ENCODE results near the gene ACTL10. TPM values are rescaled to one million over a fixed set of nuclear protein-coding genes. Genes with fewer than 3 reads are reported as not detected.
"Not testable (repeated sequence)": the region's sequence is repeated elsewhere in the genome, so short reads cannot be mapped to it uniquely, and the experiment has no call there.

ACTL10 gene
- polyA plus RNA-seq, 2 of the 4 experiments (the other 2 are of a cell fraction), result not detected

GRCh38 chr20:33631910-33632309 lies 34.8 kb upstream of the ACTL10 start:
- FAIRE-seq; H3K27ac ChIP-seq; H3K4me1 ChIP-seq; H3K4me2 ChIP-seq; ATAC-seq; H3K4me3 ChIP-seq; H3K9me3 ChIP-seq; POLR2A ChIA-PET; DNase-seq (ENCODE audit: low read depth in 1 of 2, low spot score in 1 of 2): not testable (repeated sequence)
- 64% methylated on average over 4 of the region's 4 CpGs for WGBS (ENCODE audit: missing lambda C conversion rate)
- CTCF ChIA-PET, result interaction anchor here (1.8 kb wide), 1 partner anchor 174 kb away, joined by 6 read pairs; no protein-coding TSS in a partner anchor

- CTCF ChIA-PET, result interaction anchor here (0.8 kb wide), 1 partner anchor 181 kb away, joined by 4 read pairs; no protein-coding TSS in a partner anchor
- Histone ChIP-seq H3K4me3 (no peak overlapping the region), H3K4me2 (no peak overlapping the region), H3K4me1 (no peaks in the 10 kb centered on the region), H3K9me3 (no peaks in the 10 kb centered on the region), H3K27ac (no peak overlapping the region)
- ATAC-seq (no peak), DNase-seq (ENCODE audit: low read depth in 1 of 2, low spot score in 1 of 2) (no peak), FAIRE-seq (no peak)
- TF ChIP-seq NR3C1 (IDR thresholded peaks at IDR 0.05) (no peak), HOXB13 (CRISPR knock-in tag; IDR thresholded peaks at IDR 0.05; ENCODE audit: low read depth) (no peak), MAFK (IDR thresholded peaks at IDR 0.05; ENCODE audit: partially characterized antibody) (no peak), HEYL (CRISPR knock-in tag; IDR thresholded peaks at IDR 0.05) (no peak), EP300 (IDR thresholded peaks at IDR 0.05) (no peak), USF2 (IDR thresholded peaks at IDR 0.05) (no peak), ELK1 (IDR thresholded peaks at IDR 0.05; ENCODE audit: low read depth, low read length) (no peak), HOXA7 (CRISPR knock-in tag; IDR thresholded peaks at IDR 0.05) (no peak), BHLHE40 (IDR thresholded peaks at IDR 0.05; ENCODE audit: low read depth, low read length) (no peak), POLR2A (IDR thresholded peaks at IDR 0.05; ENCODE audit: low read length) (no peak)
- POLR2A ChIA-PET, result no interaction called here
- 98% methylated on average over 3 of the region's 3 CpGs for WGBS (ENCODE audit: missing lambda C conversion rate)
Observed at GRCh38 chr20:33635341-33635740, 31.4 kb upstream of the ACTL10 start.

- H3K9me3 ChIP-seq, result no peaks in the 10 kb centered on the region
- TF ChIP-seq FOXS1 (CRISPR knock-in tag; IDR thresholded peaks at IDR 0.05) (no peak), PBX3 (IDR thresholded peaks at IDR 0.05) (no peak), ZSCAN20 (CRISPR knock-in tag; IDR thresholded peaks at IDR 0.05) (no peak), GATA3 (IDR thresholded peaks at IDR 0.05; ENCODE audit: borderline replicate concordance) (no peak), POLR2AphosphoS2 (conservative IDR thresholded peaks at IDR 0.05; ENCODE audit: low read length) (no peak), CBX2 (IDR thresholded peaks at IDR 0.05; ENCODE audit: borderline replicate concordance, low read depth) (no peak), CHD2 (IDR thresholded peaks at IDR 0.05; ENCODE audit: low read length, partially characterized antibody) (no peak), BHLHE40 (IDR thresholded peaks at IDR 0.05; ENCODE audit: low read depth, low read length) (no peak), ZNF302 (CRISPR knock-in tag; IDR thresholded peaks at IDR 0.05) (no peak), EHMT2 (IDR thresholded peaks at IDR 0.05; ENCODE audit: low read depth) (no peak), KDM5A (IDR thresholded peaks at IDR 0.05) (no peak), KDM1A (IDR thresholded peaks at IDR 0.05; ENCODE audit: low read depth) (no peak), ESRRA (IDR thresholded peaks at IDR 0.05; ENCODE audit: borderline replicate concordance, low read length) (no peak), SMC3 (IDR thresholded peaks at IDR 0.05) (no peak), TFCP2L1 (CRISPR knock-in tag; IDR thresholded peaks at IDR 0.05) (no peak), ELK1 (IDR thresholded peaks at IDR 0.05; ENCODE audit: low read depth, low read length) (no peak), HOXB5 (CRISPR knock-in tag; IDR thresholded peaks at IDR 0.05) (no peak), EP300 (IDR thresholded peaks at IDR 0.05) (no peak), BCL3 (IDR thresholded peaks at IDR 0.05) (no peak), NR3C1 (IDR thresholded peaks at IDR 0.05) (no peak)
- no peak overlapping the region for H3K4me3 ChIP-seq
- no peaks in the 10 kb centered on the region for H3K4me1 ChIP-seq
- WGBS (ENCODE audit: missing lambda C conversion rate), result 95% methylated on average over 1 of the region's 1 CpG
- FAIRE-seq (no peak), DNase-seq (ENCODE audit: low read depth in 1 of 2, low spot score in 1 of 2) (no peak), ATAC-seq (no peak)
- CTCF ChIA-PET, result no interaction called here
- H3K27ac ChIP-seq, result no peak overlapping the region
- POLR2A ChIA-PET, result no interaction called here
- H3K4me2 ChIP-seq, result no peak overlapping the region
Observed at GRCh38 chr20:33636776-33637175, 30.0 kb upstream of the ACTL10 start.

Measured in A549 (cell line).